ENCODE results near the gene SVBP. TPM values are rescaled to one million over a fixed set of nuclear protein-coding genes. Genes with fewer than 3 reads are reported as not detected.

SVBP gene
- total and polyA plus RNA-seq, 2 of the 8 experiments (the other 6 are each of a cell fraction or from before 2014, with no cell fraction given), result 29.7 to 30.2 TPM

DNA sequence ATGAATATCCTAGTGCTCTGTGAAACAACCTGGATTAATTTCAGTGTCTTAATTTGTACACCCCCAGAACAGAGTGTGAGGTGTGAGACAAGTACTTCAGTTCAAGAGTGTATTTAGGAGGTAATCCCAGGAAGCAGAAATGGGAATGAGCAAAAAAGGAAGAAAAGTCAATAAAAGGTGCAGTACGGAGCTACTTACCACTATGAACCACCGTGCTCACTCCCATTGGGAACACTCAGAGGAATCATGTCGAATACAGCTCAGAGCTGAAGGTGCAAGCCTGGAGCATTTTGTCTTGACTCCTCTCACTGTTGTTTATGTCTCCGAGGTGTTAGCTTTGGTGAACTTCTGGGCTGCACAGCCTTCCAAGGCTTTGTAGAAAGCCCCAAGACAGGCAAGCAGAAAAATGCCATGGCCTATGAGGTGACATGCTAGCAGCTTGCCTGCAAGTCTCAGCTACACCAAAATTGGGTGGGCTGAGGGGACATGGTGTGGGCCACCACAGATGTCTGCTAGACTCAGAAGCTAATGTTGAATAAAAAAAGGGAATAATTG, 7.4 kb upstream of the SVBP start:
- Histone ChIP-seq H2BK12ac (ENCODE audit: low read depth, low read length) (no peak overlapping the region), H3K9me3 (ENCODE audit: insufficient read depth in 2 of 2, low read depth in 1 of 2, low read length in 1 of 2) (no peaks in the 10 kb centered on the region), H3K4me3 (ENCODE audit: extremely low read depth in 1 of 4, insufficient read depth in 2 of 4, low read depth in 3 of 4, low read length in 4 of 4) (no peak overlapping the region), H3K27ac (ENCODE audit: low read depth, low read length) (no peak overlapping the region), H3K23ac (ENCODE audit: insufficient read length) (no peak overlapping the region), H3K79me1 (ENCODE audit: low read depth, low read length) (no peaks in the 10 kb centered on the region), H3K36me3 (ENCODE audit: control insufficient read depth in 2 of 4, insufficient read depth in 4 of 4, low read length in 3 of 4) (no peaks in the 10 kb centered on the region), H2AFZ (ENCODE audit: low read length) (no peak overlapping the region), H4K91ac (replicated peaks; ENCODE audit: insufficient read length, low read length) (no peak overlapping the region), H2BK20ac (ENCODE audit: low read length) (no peak overlapping the region), H3K56ac (replicated peaks; ENCODE audit: insufficient read length, low read depth, low read length) (no peak overlapping the region), H2BK5ac (ENCODE audit: low read depth, low read length) (no peak overlapping the region), H4K20me1 (replicated peaks in 1 of 2; ENCODE audit: control insufficient read depth in 1 of 2, insufficient read depth in 2 of 2, low read length in 2 of 2) (no peaks in the 10 kb centered on the region), H3K4me1 (replicated peaks in 1 of 4; ENCODE audit: control insufficient read depth in 3 of 4, insufficient read depth in 4 of 4, low read length in 3 of 4) (peaks cover 0 to 3% (median 1%) of the 10 kb centered on the region in 4 experiments; a peak in 1 of 7 replicates), H4K5ac (ENCODE audit: insufficient read length, low read depth, low read length) (no peak overlapping the region), H4K8ac (ENCODE audit: extremely low read depth, insufficient read depth, low read length) (no peak overlapping the region), H3K27me3 (replicated peaks in 1 of 4; ENCODE audit: control insufficient read depth in 3 of 4, extremely low read depth in 1 of 4, insufficient read depth in 3 of 4, low read length in 3 of 4) (no peaks in the 10 kb centered on the region), H3K4ac (replicated peaks; ENCODE audit: insufficient read length, low read depth, low read length) (no peak overlapping the region), H3K4me2 (ENCODE audit: insufficient read depth in 1 of 2, low read depth in 2 of 2, low read length in 2 of 2) (no peak overlapping the region), H2BK15ac (ENCODE audit: low read length) (no peak overlapping the region), H3K23me2 (ENCODE audit: low read depth, low read length) (no peaks in the 10 kb centered on the region), H3K79me2 (ENCODE audit: control insufficient read depth in 1 of 2, insufficient read depth in 2 of 2, low read length in 2 of 2) (no peaks in the 10 kb centered on the region), H2AK5ac (ENCODE audit: low read depth, low read length) (no peak overlapping the region), H3K9ac (replicated peaks in 1 of 4; ENCODE audit: extremely low read depth in 1 of 4, low read depth in 3 of 4, low read length in 3 of 4) (no peak overlapping the region), H2BK120ac (replicated peaks; ENCODE audit: low read depth, low read length) (no peak overlapping the region), H3K14ac (ENCODE audit: insufficient read length) (no peak overlapping the region), H3K18ac (ENCODE audit: extremely low read depth, low read length) (no peak overlapping the region)
- CTCF ChIA-PET (ENCODE audit: partially characterized antibody), result interaction anchor here (0.6 to 1.2 kb wide), 3 partner anchors 38 to 150 kb away, joined by 3 to 4 read pairs (median 3); no protein-coding TSS in a partner anchor
- DNase-seq (ENCODE audit: low read depth in 1 of 2, low spot score in 2 of 2), result peak in 1 of 2 experiments; percentile 33
- TF ChIP-seq ATF2 (IDR thresholded peaks at IDR 0.05; ENCODE audit: low read length), result no peak
- TF ChIP-seq NRF1 (IDR thresholded peaks at IDR 0.05; ENCODE audit: low read depth, low read length), result no peak
- no peak for TF ChIP-seq SIN3A (conservative IDR thresholded peaks at IDR 0.05 in 1 of 2, IDR thresholded peaks at IDR 0.05 in 1 of 2; ENCODE audit: low read depth in 1 of 2, low read length in 2 of 2)
- TF ChIP-seq CBX5 (IDR thresholded peaks at IDR 0.05; ENCODE audit: low read depth, low read length), result no peak
- TF ChIP-seq TBP (IDR thresholded peaks at IDR 0.05; ENCODE audit: low read depth, low read length), result no peak
- no peak for TF ChIP-seq SIRT6 (IDR thresholded peaks at IDR 0.05; ENCODE audit: low read length)
- no peak for TF ChIP-seq RXRA (IDR thresholded peaks at IDR 0.05; ENCODE audit: insufficient read depth, low read depth, low read length)
- POLR2A ChIA-PET (ENCODE audit: partially characterized antibody), result interaction anchor here (0.8 to 5.5 kb wide), 6 partner anchors 8 to 367 kb away, joined by 3 to 21 read pairs (median 3); partner anchors contain the start of genes ERMAP, SVBP and ZNF691
- FAIRE-seq, result no peak
- WGBS, 2 experiments (ENCODE audit: extremely low coverage in 1 of 2, insufficient coverage in 1 of 2, insufficient read length in 1 of 2, insufficient replicate concordance in 2 of 2, low coverage in 1 of 2, low lambda C conversion rate in 2 of 2, missing lambda C conversion rate in 1 of 2), result 82% methylated on average over 4 of the region's 4 CpGs; no CpG with 5 or more reads in 1 of the 2 experiments

All from H1 (cell line).